HCT116 (cell line): ENCODE data around the gene DGKB. TPM values are rescaled to one million over a fixed set of nuclear protein-coding genes. Genes with fewer than 3 reads are reported as not detected.

Source experiments
- ATAC-seq: fragments of 200-7000 bp; cut with Tn5 transposase; 2 replicates; pipeline ENCODE4 v1.9.1; 2020; ENCODE audit warnings: mild to moderate bottlenecking, moderate library complexity
- BruUV-seq: library from RNA; stranded (reverse); fragments of 400-500 nt; replicated peaks from 2 replicates; lab custom pipeline; 2021; lab: Mats Ljungman, UMichigan
- CTCF ChIA-PET: fragments of 300-600 bp; sonication (Branson Sonifier 250); formaldehyde crosslinking; loops from one replicate; lab custom pipeline; 2021; ENCODE audit warnings: antibody characterized with exemption; lab: Charles Lee
- POLR2A ChIA-PET: fragments of 300-600, 350-600 bp; sonication (Branson Sonifier 250); formaldehyde crosslinking; loops from one replicate; lab custom pipeline; 2021; ENCODE audit warnings: antibody characterized with exemption; lab: Charles Lee
- RAD21 ChIA-PET, 2 experiments: fragments of 300-600 bp; sonication (Branson Sonifier 250); formaldehyde crosslinking; loops; one replicate each; lab custom pipeline; 2023; ENCODE audit warnings: low total read pairs in 2 of 2; ENCODE audit not compliant: uncharacterized antibody in 2 of 2, unreplicated experiment in 2 of 2, low non-redundant PET in 1 of 2; lab: Charles Lee
- DNase-seq: peaks from one replicate; pipeline ENCODE4 v3.0.0-alpha.2; 2010; ENCODE audit warnings: low read depth, low spot score
- H2AFZ ChIP-seq: fragments of 200-600 bp; shearing (Covaris generic), sonication (generic); 2 replicates; pipeline ENCODE4 v1.6.1; 2017; ENCODE audit warnings: low read depth, mixed run types, mixed read lengths, antibody characterized with exemption, low read length; ENCODE audit not compliant: poor library complexity, severe bottlenecking
- H3K27ac ChIP-seq: 2 replicates; pipeline ENCODE4 v1.5.1; 2012; ENCODE audit warnings: low read depth, low read length
- H3K27me3 ChIP-seq: fragments of 200-600 bp; sonication (generic); 2 replicates; pipeline ENCODE4 v1.6.1; 2016; ENCODE audit warnings: mixed run types, low read length, mixed read lengths; ENCODE audit not compliant: insufficient read depth
- H3K36me3 ChIP-seq, 2 experiments: fragments of 200-500 bp in 1 of 2; fragments of 200-600 bp in 1 of 2; sonication (Bioruptor generic) in 1 of 2; sonication (generic) in 1 of 2; 2 replicates each; pipeline versions ENCODE4 v1.5.1 to v1.6.1; 2014 to 2016; ENCODE audit warnings: low read length in 2 of 2, inconsistent platforms in 1 of 2, mixed read lengths in 1 of 2, mixed run types in 1 of 2; ENCODE audit not compliant: insufficient read depth in 2 of 2, control insufficient read depth in 1 of 2
- H3K4me1 ChIP-seq, 2 experiments: fragments of 200-600 bp in 1 of 2; sonication (generic) in 1 of 2; 2 replicates each; pipeline versions ENCODE4 v1.5.1 to v1.6.1; 2012 to 2017; ENCODE audit warnings: low read length in 2 of 2, inconsistent platforms in 1 of 2, mild to moderate bottlenecking in 1 of 2, mixed read lengths in 1 of 2, mixed run types in 1 of 2, moderate library complexity in 1 of 2; ENCODE audit not compliant: insufficient read depth in 2 of 2, control insufficient read depth in 1 of 2
- H3K4me2 ChIP-seq: fragments of 200-600 bp; sonication (generic); 2 replicates; pipeline ENCODE4 v1.6.1; 2017; ENCODE audit warnings: mixed run types, low read length, mixed read lengths
- H3K4me3 ChIP-seq, 2 experiments: fragments of 200-600 bp in 1 of 2; sonication (generic) in 1 of 2; replicated peaks in 1 of 2; 2 replicates each; pipeline ENCODE4 v1.5.1; 2011 to 2016; ENCODE audit warnings: low read length in 2 of 2, control low read depth in 1 of 2, low read depth in 1 of 2, mild to moderate bottlenecking in 1 of 2, mixed read lengths in 1 of 2, mixed run types in 1 of 2
- H3K79me2 ChIP-seq: fragments of 200-600 bp; sonication (generic); 2 replicates; pipeline ENCODE4 v1.6.1; 2017; ENCODE audit warnings: mild to moderate bottlenecking, mixed run types, low read length, moderate library complexity, mixed read lengths; ENCODE audit not compliant: insufficient read depth
- H3K9ac ChIP-seq: fragments of 200-600 bp; sonication (generic); 2 replicates; pipeline ENCODE4 v1.6.1; 2016; ENCODE audit warnings: low read length, mixed read lengths
- H3K9me2 ChIP-seq: fragments of 200-600 bp; sonication (generic), shearing (Covaris generic); 2 replicates; pipeline ENCODE4 v1.6.1; 2017; ENCODE audit warnings: mixed run types, mild to moderate bottlenecking, moderate library complexity; ENCODE audit not compliant: insufficient read depth
- H3K9me3 ChIP-seq, 2 experiments: fragments of 200-500 bp in 1 of 2; fragments of 200-600 bp in 1 of 2; sonication (Bioruptor generic) in 1 of 2; sonication (generic) in 1 of 2; 2 replicates each; pipeline ENCODE4 v1.6.1; 2014 to 2017; ENCODE audit warnings: low read length in 2 of 2, mixed read lengths in 2 of 2, inconsistent platforms in 1 of 2, low read depth in 1 of 2, mild to moderate bottlenecking in 1 of 2, mixed run types in 1 of 2, moderate library complexity in 1 of 2; ENCODE audit not compliant: control insufficient read depth in 1 of 2, insufficient read depth in 1 of 2
- H4K20me1 ChIP-seq: fragments of 200-600 bp; sonication (generic), shearing (Covaris generic); 2 replicates; pipeline ENCODE4 v1.6.1; 2017; ENCODE audit warnings: mixed run types, mild to moderate bottlenecking, moderate library complexity; ENCODE audit not compliant: insufficient read depth
- CBX3 ChIP-seq: IDR thresholded peaks from 2 replicates; pipeline ENCODE4 v1.6.1; 2012; ENCODE audit warnings: low read depth
- CTCF ChIP-seq, 3 experiments: fragments of 200-600 bp in 1 of 3; sonication (generic) in 1 of 3; IDR thresholded peaks in 2 of 3; conservative IDR thresholded peaks in 1 of 3; 2 replicates each; pipeline ENCODE4 v1.5.1; 2012 to 2017; ENCODE audit warnings: low read depth in 2 of 3, low read length in 2 of 3, antibody characterized with exemption in 1 of 3, borderline replicate concordance in 1 of 3, control low read depth in 1 of 3, mild to moderate bottlenecking in 1 of 3, mixed read lengths in 1 of 3, mixed run types in 1 of 3, moderate library complexity in 1 of 3; ENCODE audit not compliant: insufficient read depth in 1 of 3
- RAD21 ChIP-seq: IDR thresholded peaks from 2 replicates; pipeline ENCODE4 v1.6.1; 2012; ENCODE audit warnings: low read depth, mild to moderate bottlenecking
- SIN3A ChIP-seq: IDR thresholded peaks from 2 replicates; pipeline ENCODE4 v1.6.1; 2012; ENCODE audit warnings: low read depth
- ZBTB33 ChIP-seq: IDR thresholded peaks from 2 replicates; pipeline ENCODE4 v1.6.1; 2011; ENCODE audit warnings: mild to moderate bottlenecking, low read length, moderate library complexity; ENCODE audit not compliant: insufficient replicate concordance; ENCODE audit errors: extremely low read depth
- ZFX ChIP-seq: fragments of 450-650 bp; IDR thresholded peaks from 2 replicates; pipeline ENCODE4 v1.6.1; 2017
- ZNF274 ChIP-seq: fragments of 200-500 bp; sonication (Bioruptor generic); IDR thresholded peaks from 2 replicates; pipeline ENCODE4 v1.6.1; 2014; ENCODE audit warnings: mild to moderate bottlenecking, low read depth, low read length, inconsistent platforms
- intact Hi-C: fragments of 100-400 bp; cut with micrococcal nuclease; formaldehyde crosslinking; loops from 2 replicates; pipeline ENCODE4 v1.10.0; 2022
- total RNA-seq: library from RNA; stranded (reverse); gene quantifications from one replicate; pipeline ENCODE4 v1.2.1, GENCODE V29; 2021; ENCODE audit not compliant: unreplicated experiment

Gene DGKB
- total RNA-seq, 1 experiment from 2014 or later, result 0.05 TPM

GRCh38 chr7:14457568-14458453, 444.7 kb downstream of the DGKB start:
- no peaks in the 10 kb centered on the region for H3K36me3 ChIP-seq
- POLR2A ChIA-PET, result no interaction called here
- DNase-seq (peak; percentile 83), ATAC-seq (peak; percentile 90)
- no TSS peak for BruUV-seq
- no peak overlapping the region for H3K27ac ChIP-seq
- intact Hi-C loops, result loop anchor here (1.0 to 10.0 kb wide), 3 partner anchors 553 to 1176 kb away; no protein-coding TSS in a partner anchor
- H3K79me2 ChIP-seq, result no peaks in the 10 kb centered on the region
- TF ChIP-seq ZNF274 (no peak), CTCF (IDR thresholded peaks at IDR 0.05 in 2 of 3, conservative IDR thresholded peaks at IDR 0.05 in 1 of 3; ENCODE audit: borderline replicate concordance in 1 of 3, insufficient read depth in 1 of 3, low read depth in 2 of 3, low read length in 2 of 3) (peak; percentile 60 to 80 (median 71)), ZBTB33 (no peak), SIN3A (no peak), ZFX (no peak), CBX3 (0 out of 2 replicates have a peak, but pooled peaks have one; percentile 42), RAD21 (peak; percentile 88)
- H3K4me2 ChIP-seq, result peak overlapping the region; percentile 64
- H3K4me1 ChIP-seq, result peaks cover 3 to 4% of the 10 kb centered on the region in 2 experiments; a peak in 3 of 4 replicates
- CTCF ChIA-PET, result interaction anchor here (0.7 to 1.1 kb wide), 5 partner anchors 65 to 1175 kb away, joined by 3 read pairs; no protein-coding TSS in a partner anchor
- RAD21 ChIA-PET, result no interaction called here
- H3K9me2 ChIP-seq, result no peaks in the 10 kb centered on the region
- H3K27me3 ChIP-seq, result no peaks in the 10 kb centered on the region
- H2AFZ ChIP-seq, result peak overlapping the region; percentile 97
- H4K20me1 ChIP-seq, result no peaks in the 10 kb centered on the region
- no peak overlapping the region for H3K9ac ChIP-seq
- no peaks in the 10 kb centered on the region for H3K9me3 ChIP-seq
- H3K4me3 ChIP-seq, result 0 out of 4 replicates have a peak overlapping the region, but pooled peaks of 1 of the 2 experiments have one; percentile 16
